GM19099 (cell line): ENCODE results near the gene PRPF6.

ENCODE experiments used
- POLR2A ChIP-seq: IDR thresholded peaks from 3 replicates; pipeline ENCODE4 v1.6.1; 2011; ENCODE audit warnings: low read depth; ENCODE audit not compliant: insufficient read length; ENCODE audit errors: extremely low read depth

The PRPF6 gene

DNA sequence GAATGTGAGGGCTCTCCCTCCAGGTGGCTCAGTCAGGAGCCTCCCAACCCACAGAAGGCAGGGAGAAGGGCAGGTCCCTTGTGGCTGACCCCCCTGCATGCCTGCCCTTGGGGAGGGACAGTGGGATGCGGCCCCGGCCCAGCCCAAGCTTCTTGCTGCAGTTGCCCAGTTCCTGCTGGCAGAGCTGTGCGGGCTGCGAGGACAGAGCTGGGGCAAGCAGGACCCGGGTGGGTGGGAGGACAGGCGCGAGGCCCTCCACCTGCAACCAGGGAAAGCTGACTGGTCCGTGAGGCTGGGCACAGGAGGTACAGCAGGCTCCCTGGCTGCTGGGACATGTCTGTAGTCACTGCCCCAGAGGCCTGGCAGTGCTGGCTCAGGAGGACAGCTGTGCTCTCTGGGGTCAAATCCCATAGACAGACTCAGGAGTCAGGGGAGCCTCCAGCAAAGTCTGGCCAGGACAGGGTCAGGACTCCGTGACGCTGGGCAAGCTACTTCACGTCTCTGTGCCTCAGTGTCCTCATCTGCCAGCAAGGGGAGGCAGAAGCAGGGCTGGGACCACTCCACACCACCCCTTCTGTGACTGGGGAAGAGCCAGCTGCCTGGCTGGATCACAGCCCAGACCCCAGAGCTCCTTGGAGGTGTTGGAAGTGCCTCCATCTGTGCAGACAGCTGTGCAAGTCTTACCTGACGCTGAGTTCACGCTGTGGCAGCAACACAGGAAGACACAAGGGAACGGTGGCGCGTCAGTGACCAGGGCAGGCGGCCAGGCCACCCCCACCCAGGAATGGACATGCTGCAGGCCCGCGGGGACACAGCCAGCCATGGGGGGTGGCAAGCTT lies 37.7 kb upstream of the PRPF6 start:
- no peak for TF ChIP-seq POLR2A

DNA sequence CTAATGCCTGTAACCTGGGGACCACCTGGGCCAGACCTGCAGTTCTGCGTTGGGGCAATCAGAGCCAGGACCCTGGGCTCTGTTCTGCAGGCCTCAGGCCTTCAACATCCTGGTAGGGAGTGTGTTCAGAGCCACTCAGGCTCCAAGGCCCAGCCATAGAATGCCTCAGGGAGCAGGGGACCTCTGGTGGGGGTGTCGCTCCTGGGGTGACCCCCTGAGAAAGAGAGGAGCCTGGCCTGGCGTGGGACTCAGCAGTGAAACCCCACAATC lies 37.2 kb upstream of the PRPF6 start:
- TF ChIP-seq POLR2A, result no peak

- TF ChIP-seq POLR2A, result no peak
Observed at GRCh38 chr20:63944078-63944941, 36.6 kb upstream of the PRPF6 start.

GRCh38 chr20:63945031-63945658 lies 35.8 kb upstream of the PRPF6 start:
- TF ChIP-seq POLR2A, result no peak

DNA sequence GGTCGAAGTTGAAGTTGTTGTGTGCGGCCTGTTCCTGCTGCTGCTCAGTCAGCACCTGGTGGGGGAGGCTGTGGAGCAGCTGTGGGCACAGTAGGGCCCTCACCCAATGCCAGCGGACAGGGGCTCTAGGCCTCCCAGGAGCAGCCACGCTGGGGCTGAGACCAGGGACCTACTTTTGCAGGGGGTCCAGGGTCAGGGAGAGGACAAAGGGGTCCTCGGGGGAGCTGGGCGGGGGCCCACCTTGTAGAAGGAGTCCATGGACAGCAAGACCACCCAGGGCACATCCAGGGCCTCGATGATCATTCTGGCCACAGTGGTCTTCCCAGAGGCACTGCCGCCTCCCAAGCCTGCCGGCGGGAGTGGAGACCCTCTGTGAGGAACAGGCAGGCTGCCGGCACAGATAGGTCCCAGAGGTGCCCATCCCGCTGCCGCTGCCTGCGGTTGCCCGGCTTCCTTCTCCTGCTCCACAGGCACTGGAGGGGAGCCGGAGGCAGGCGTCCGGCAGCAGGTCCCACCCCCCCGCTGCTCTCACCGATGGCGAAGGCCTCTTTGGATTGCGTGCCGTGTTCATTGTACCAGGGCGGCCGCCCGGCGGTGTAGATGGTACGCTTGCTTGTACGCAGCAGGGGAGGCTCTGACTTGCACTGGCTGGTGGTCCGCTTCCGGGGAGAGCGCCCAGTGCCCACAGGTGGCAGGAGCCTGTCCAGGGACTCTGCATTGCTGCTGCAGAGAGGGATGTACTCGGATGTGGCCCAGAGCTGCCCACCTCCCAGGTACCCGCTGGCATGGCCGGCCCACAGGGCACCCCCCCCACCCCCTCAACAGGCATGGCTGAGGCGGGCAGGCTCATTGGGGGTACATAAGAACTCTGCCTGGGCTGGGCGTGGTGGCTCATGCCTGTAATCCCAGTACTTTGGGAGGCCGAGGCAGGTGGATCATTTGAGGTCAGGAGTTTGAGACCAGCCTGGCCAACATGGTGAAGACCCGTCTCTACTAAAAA lies 34.7 kb upstream of the PRPF6 start:
- TF ChIP-seq POLR2A, result no peak

DNA sequence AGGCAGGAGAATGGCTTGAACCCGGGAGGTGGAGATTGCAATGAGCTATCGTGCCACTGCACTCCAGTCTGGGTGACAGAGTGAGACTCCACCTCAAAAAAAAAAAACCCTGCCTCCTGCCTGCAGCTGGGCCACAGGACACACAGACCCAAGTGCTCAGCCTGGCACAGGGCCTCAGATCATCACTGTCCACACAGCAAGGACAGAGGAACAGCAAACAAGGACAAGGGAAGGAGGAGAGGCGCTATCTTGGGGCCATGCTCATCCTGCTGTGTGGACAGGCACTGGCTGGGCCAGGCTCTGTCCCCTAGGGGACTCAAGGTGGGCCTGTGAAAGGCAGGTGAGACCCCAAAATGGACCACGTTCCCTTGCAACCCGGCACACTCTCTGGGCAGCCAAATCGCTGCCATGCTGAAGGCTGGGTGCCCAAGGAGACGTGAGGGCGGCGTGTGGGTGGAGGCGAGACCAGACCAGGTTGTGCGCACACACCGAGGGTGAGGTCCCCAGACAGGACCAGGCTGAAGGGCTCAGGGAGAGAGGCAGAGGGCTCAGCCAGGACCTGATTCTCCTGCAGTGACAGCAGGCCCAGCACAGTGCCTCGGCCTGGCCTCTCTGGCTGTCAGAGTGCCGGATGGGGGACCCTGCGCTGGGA lies 33.8 kb upstream of the PRPF6 start:
- no peak for TF ChIP-seq POLR2A

DNA sequence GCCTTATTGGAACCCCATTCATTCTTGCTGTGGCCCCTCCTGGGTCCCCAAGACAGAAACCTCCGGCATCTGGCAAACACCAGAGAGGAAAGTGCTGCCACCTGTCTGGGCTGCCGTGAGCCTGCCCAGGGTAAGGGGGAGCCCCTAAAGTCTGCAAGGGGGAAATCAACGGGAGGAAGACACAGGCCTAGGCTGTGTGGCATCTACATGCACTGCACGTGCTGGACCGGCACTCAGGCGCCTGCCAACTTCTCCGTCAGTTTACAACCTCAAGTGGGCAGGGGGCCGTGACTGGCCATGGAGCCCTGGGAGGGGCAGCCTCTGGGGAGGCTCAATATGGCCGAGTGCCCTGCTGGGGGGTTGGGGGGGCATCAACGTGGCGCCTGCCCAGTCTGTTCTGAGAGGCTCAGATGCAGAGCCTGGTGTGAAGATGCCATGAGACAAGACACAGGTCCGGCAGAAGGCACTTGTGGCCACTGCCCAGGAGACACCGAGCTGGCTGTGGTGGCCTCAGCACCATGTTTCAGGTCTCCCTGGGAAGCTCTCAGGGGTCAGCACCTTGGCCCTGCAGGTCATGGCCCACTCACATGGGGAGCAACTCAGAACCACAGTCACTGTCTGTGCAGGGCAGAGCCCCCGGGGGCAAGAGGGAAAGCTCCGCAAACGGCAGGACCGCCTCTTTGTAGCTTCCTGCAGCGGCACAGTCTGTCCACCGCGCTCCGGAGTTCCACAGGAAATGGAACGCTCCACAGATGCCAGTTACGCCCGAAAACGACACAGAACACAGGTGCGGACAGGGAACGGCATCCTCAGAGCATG lies 33.1 kb upstream of the PRPF6 start:
- TF ChIP-seq POLR2A, result no peak

DNA sequence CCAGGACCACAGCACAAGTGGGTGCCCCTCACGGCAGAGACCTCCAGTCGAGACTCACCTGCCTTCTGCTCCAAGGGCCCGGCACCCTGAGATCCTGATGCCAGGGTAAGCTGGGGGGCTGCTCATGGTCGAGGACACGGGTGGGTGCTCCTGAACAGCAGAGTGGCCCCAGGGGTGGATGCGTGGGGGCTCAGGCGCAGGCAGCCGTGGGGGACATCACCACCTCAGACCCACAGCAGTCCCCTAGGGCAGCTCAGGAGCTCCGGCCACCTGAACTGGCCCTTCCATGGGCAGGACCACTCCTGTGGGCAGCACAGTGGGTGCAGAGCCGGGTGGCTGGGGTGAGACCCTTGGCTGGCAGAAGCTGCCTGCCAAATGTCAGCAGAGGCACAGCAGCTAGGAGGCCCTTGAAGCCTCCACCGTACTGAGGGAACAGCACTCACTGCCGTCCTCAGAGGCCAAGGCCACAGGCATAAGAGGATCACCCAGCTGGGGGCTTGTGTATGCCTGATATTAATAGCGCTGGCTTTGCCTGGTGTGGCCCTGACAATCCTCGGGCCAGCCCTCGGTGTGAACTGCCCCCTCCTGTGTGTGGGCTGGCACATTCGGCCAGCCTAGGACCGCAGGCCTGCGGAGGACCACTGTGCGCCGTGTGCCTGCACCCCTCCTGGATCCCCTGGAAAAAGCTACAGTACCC lies 30.1 kb upstream of the PRPF6 start:
- TF ChIP-seq POLR2A, result no peak

DNA sequence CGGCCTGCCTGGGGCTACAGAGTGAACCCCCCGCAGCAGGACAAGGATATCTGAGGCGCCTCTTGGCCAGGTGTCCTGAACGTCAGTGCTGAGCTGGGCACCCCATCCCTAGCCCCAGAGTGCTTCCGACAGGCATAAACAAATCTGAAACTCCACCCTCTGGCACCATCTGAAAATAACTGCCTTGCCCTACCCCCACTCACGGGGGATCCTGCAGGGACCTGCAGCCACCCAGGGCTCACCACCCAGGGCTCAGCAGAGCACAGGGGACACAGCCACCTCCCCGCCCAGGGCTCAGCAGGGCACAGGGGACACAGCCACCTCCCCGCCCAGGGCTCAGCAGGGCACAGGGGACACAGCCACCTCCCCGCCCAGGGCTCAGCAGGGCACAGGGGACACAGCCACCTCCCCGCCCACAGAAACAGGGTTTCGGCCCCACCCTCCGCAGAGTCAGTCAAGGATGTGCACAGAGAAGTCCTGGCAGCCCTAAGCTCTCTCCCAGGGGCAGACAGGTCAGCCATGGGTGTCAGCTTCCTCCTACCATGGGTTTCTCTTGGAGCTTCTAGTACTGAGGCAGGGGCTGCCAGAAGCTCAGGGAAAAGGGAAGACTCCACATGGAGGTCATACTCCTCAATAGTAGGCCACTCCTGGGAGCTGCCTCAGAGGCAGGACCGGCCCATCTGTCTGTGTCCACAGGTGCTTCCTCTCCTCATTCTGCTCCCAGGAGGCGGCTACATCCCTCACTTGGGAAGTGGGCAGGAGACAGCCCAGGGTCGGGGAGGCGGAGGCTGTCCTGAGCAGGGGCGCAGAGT lies 29.3 kb upstream of the PRPF6 start:
- TF ChIP-seq POLR2A, result no peak

DNA sequence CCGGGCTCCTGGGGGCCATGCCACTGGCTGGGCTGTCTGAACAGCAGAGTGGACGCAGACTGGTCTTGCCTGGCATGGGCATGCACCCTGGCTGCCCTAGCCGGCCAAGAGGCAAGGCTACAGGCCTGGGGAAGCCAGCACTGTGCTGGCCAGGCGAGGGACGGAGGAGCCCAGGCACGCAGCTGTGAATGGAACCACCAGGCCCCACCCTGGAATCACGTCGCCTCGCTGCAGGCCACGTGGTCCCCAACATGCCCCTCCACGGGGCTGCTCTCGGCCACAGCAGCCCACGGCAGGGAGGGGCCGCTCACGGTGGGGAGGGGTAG lies 28.8 kb upstream of the PRPF6 start:
- no peak for TF ChIP-seq POLR2A

- TF ChIP-seq POLR2A, result no peak
Observed at GRCh38 chr20:63952769-63953168, 28.2 kb upstream of the PRPF6 start.

DNA sequence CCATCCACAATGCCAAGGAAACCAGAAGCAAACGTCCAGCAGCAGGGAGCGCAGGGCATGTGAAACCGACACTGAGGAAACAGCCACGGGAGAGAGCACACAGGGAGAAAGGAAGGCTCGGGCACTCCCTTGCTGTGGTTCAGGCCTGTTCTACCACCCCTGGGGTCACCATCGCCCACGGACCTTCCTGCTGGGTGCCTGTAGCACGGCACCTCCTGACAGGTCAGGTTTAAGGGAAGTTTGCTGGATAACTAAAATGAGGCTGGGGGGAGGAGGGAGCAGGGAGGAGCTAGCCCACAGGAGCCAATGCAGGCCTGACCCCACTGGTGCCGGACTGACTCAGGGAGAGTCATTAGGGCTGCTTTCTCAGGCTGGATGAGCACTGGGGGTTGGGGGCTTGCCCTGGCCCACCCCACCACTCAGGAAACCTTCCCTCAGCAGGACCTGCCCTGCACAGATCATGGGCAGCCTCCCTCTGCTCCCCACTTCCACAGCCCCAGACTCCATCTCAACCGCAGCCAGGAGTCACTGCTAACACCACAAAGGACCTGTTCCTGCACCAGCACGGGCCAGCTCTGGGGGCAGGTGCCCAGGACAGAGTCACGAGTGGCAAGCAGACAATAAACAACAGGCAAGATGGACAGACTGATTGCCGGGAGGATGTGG lies 27.0 kb upstream of the PRPF6 start:
- TF ChIP-seq POLR2A, result no peak

DNA sequence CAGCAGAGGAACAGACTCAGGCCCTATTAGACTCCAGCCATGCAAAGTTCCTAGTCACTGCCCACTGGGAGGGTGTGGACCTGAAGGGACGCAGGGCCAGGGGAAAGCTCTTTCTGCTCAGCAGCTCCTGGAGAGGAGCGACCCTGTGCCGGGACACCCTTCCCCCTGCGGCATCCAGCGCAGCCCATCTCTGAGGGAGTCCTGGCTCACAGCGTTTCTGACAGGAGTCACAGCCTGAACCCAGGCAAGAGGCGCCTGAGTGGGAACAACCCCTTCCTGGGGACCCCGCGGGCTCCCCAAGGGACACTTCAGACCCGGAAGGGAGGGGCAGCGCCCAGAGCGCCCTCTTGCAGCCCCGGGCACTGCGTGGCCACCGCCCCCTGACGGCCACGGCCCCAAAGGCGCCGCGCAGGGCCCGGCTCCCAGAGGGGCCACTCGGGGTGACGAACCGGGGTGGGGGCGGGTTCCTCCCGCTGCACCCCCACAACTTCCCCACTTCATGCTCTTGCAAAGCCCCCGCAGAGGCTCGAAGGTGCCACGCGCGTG lies 25.6 kb upstream of the PRPF6 start:
- TF ChIP-seq POLR2A, result no peak
